ENCODE results near the gene RHOC.
"Not testable (repeated sequence)": the region's sequence is repeated elsewhere in the genome, so short reads cannot be mapped to it uniquely, and the experiment has no call there.

Gene RHOC

GRCh38 chr1:112706505-112707220 is at the start of gene RHOC:
TSS of gene RHOC (minus strand) at chr1:112707127. CDS start at chr1:112703799, 3,328 bp downstream.
- no peak for DNase-seq

GRCh38 chr1:112754116-112754628 is 47.2 kb upstream of the RHOC start:
- DNase-seq: no peak

GRCh38 chr1:112748396-112748795 is 41.5 kb upstream of the RHOC start:
- DNase-seq: no peak

GRCh38 chr1:112744009-112744578 is 37.2 kb upstream of the RHOC start:
- DNase-seq: no peak

GRCh38 chr1:112743174-112744008 is 36.5 kb upstream of the RHOC start:
- no peak for DNase-seq

GRCh38 chr1:112737573-112737972 is 30.6 kb upstream of the RHOC start:
- DNase-seq: no peak

GRCh38 chr1:112735752-112736151 is 28.8 kb upstream of the RHOC start:
- no peak for DNase-seq

GRCh38 chr1:112731451-112731850 is 24.5 kb upstream of the RHOC start:
- no peak for DNase-seq

- DNase-seq: no peak
Measured at GRCh38 chr1:112729909-112730308, 23.0 kb upstream of the RHOC start.

GRCh38 chr1:112729011-112729410 is 22.1 kb upstream of the RHOC start:
- DNase-seq: not testable (repeated sequence)

GRCh38 chr1:112728306-112728971 is 21.5 kb upstream of the RHOC start:
- not testable (repeated sequence) for DNase-seq

- DNase-seq: no peak
Measured at GRCh38 chr1:112727716-112728115, 20.8 kb upstream of the RHOC start.

- DNase-seq: not testable (repeated sequence)
Measured at GRCh38 chr1:112724240-112724639, 17.3 kb upstream of the RHOC start.

GRCh38 chr1:112723511-112723839 is 16.5 kb upstream of the RHOC start:
- DNase-seq: no peak

GRCh38 chr1:112722601-112723510 is 15.9 kb upstream of the RHOC start:
- DNase-seq: peak; percentile 32

GRCh38 chr1:112721966-112722524 is 15.1 kb upstream of the RHOC start:
- no peak for DNase-seq

GRCh38 chr1:112721294-112721693 is 14.4 kb upstream of the RHOC start:
- not testable (repeated sequence) for DNase-seq

GRCh38 chr1:112720800-112721199 is 13.9 kb upstream of the RHOC start:
- no peak for DNase-seq

GRCh38 chr1:112719706-112720105 is 12.8 kb upstream of the RHOC start:
- DNase-seq: no peak

- DNase-seq: no peak
Measured at GRCh38 chr1:112718691-112719418, 11.9 kb upstream of the RHOC start.

All from GF-D8 (cell line).